Activated CD4-positive, alpha-beta T cell treated with anti-CD3 and anti-CD28 coated beads for 36 hours (primary cell): Measurements from ENCODE around the gene RASA3. TPM values are rescaled to one million over a fixed set of nuclear protein-coding genes. Genes with fewer than 3 reads are reported as not detected.

Source experiments
- ATAC-seq: fragments of 200-7000 bp; cut with Tn5 transposase; one replicate; pipeline ENCODE4 v1.10.0; 2021; ENCODE audit warnings: mild to moderate bottlenecking, moderate library complexity
- CTCF ChIA-PET: fragments of 350-600 bp; sonication (Branson Sonifier 250); formaldehyde crosslinking; loops from one replicate; lab custom pipeline; 2021; ENCODE audit warnings: antibody characterized with exemption; lab: Charles Lee
- POLR2A ChIA-PET: fragments of 350-600 bp; sonication (Branson Sonifier 250); formaldehyde crosslinking; loops from one replicate; lab custom pipeline; 2021; ENCODE audit warnings: antibody characterized with exemption, inconsistent platforms; lab: Charles Lee
- DNase-seq: peaks from one replicate; pipeline ENCODE4 v3.0.0-alpha.2; 2020
- H3K27ac Mint-ChIP-seq: one replicate; pipeline ENCODE4 v1.8.0; 2021; ENCODE audit warnings: mixed read lengths
- H3K27me3 Mint-ChIP-seq: one replicate; pipeline ENCODE4 v1.8.0; 2021; ENCODE audit warnings: mixed read lengths
- H3K36me3 Mint-ChIP-seq: one replicate; pipeline ENCODE4 v1.8.0; 2021; ENCODE audit warnings: low read depth, mixed read lengths
- H3K4me1 Mint-ChIP-seq: one replicate; pipeline ENCODE4 v1.8.0; 2021; ENCODE audit warnings: mixed read lengths
- H3K4me3 Mint-ChIP-seq: one replicate; pipeline ENCODE4 v1.8.0; 2021; ENCODE audit warnings: mild to moderate bottlenecking, moderate library complexity, mixed read lengths
- H3K9me3 Mint-ChIP-seq: one replicate; pipeline ENCODE4 v1.8.0; 2021; ENCODE audit warnings: low read depth, mixed read lengths
- intact Hi-C, 2 experiments: fragments of 100-400 bp; cut with DNase I in 1 of 2; cut with micrococcal nuclease in 1 of 2; formaldehyde crosslinking; loops; one replicate each; pipeline versions ENCODE4 v1.14.2 to v1.15.1; 2022 to 2024; cut with DNase I, micrococcal nuclease
- total RNA-seq, 2 experiments: library from RNA; stranded (reverse); gene quantifications; one replicate each; pipeline ENCODE4 v1.2.3, GENCODE V29; 2021

The RASA3 gene
- total RNA-seq, 2 experiments from 2014 or later, result 33.0 to 34.7 TPM

GRCh38 chr13:113969973-113970611 lies 162.3 kb downstream of the RASA3 start:
- Mint-ChIP-seq H3K27ac (no peak overlapping the region), H3K36me3 (peaks cover 4% of the 10 kb centered on the region), H3K4me3 (no peak overlapping the region), H3K4me1 (no peaks in the 10 kb centered on the region), H3K9me3 (no peaks in the 10 kb centered on the region), H3K27me3 (no peaks in the 10 kb centered on the region)
- intact Hi-C loops, result no loop called here
- ATAC-seq (no peak), DNase-seq (no peak)
- ChIA-PET POLR2A (no interaction called here), CTCF (no interaction called here)

DNA sequence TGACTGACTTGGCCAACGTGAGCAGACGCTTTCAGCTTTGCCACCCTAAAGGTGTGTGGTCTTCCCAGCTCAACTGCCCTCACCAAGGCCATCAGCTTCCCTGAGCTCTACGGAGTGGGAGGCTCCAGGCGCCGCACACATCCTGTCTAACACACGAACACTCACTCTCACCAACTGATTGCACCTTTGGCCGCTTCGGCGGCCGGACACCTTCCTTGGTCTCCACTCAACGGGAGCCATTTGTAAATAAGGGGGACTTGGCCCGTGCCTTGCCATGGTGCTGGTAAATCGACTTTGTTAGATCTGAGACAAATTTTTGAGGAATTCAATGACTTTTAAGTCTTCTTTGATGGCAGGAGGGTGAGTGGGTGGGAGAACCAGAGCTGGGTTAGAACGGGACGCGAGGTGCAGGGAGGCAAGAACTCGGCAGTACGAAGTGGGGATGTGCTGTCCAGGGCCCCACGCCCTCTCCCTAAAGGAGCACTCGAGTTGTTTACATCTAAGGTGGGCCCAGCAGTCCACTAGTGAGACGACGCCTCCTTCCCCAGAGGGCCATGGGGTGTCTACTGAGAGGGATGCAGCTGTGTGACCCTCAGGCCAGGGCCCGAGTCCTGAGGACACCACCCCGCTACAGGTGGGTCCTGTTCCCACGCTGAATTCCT lies 163.0 kb downstream of the RASA3 start:
- POLR2A ChIA-PET, result no interaction called here
- ATAC-seq, result no peak
- intact Hi-C loops, result no loop called here

GRCh38 chr13:113968463-113969310 lies 163.7 kb downstream of the RASA3 start:
- Mint-ChIP-seq H3K4me3 (no peak overlapping the region), H3K27me3 (no peaks in the 10 kb centered on the region), H3K9me3 (no peaks in the 10 kb centered on the region), H3K36me3 (peaks cover 2% of the 10 kb centered on the region), H3K27ac (no peak overlapping the region), H3K4me1 (no peaks in the 10 kb centered on the region)
- CTCF ChIA-PET, result interaction anchor here (1.0 kb wide), 1 partner anchor 252 kb away, joined by 3 read pairs; no protein-coding TSS in a partner anchor
- ATAC-seq (no peak), DNase-seq (no peak)
- POLR2A ChIA-PET, result no interaction called here
- intact Hi-C loops, result no loop called here

More for the DNA sequence above, 163.0 kb downstream of the RASA3 start:
- no peaks in the 10 kb centered on the region for H3K9me3 Mint-ChIP-seq
- H3K27me3 Mint-ChIP-seq, result no peaks in the 10 kb centered on the region
- no peak overlapping the region for H3K4me3 Mint-ChIP-seq
- CTCF ChIA-PET, result no interaction called here
- no peaks in the 10 kb centered on the region for H3K4me1 Mint-ChIP-seq
- H3K36me3 Mint-ChIP-seq, result peaks cover 4% of the 10 kb centered on the region
- no peak for DNase-seq
- no peak overlapping the region for H3K27ac Mint-ChIP-seq

DNA sequence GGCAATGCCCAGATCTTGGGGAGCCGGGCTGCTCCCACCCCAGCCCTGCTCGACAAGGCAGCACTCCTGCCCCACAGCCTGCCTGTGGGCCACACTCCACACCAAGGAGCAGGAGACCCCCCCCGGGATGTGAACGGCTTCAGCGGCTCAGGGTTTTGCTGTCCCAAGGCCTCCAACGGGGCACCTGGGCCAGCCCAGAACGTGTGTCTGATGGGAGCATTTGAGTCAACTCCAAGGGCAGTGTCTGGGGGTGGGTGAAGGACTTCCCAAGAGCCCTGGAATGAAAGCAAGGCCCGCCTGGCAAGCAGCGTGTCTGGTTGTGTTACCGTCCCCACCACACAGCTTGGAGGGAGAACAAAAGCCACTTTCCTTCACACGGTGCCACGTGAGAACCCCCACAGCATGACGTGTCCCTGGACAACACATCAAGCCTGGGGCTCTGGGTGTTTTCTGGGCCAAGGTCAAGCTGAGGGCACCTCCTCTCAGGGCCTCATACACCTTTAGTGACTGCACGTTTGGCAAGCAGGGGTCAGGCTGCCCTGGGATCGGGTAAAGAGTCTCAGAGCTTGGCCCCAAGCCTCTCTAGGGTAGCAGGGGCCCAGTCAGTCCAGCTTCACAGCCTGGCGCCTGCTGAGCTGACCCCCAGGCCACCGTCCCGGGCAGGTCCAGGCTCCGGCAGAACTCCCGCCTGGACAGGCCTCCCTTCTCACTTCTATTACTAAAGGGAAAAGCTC lies 164.5 kb downstream of the RASA3 start:
- intact Hi-C loops, result no loop called here
- CTCF ChIA-PET, result interaction anchor here (1.0 kb wide), 1 partner anchor 252 kb away, joined by 3 read pairs; no protein-coding TSS in a partner anchor
- Mint-ChIP-seq H3K27ac (no peak overlapping the region), H3K4me3 (no peak overlapping the region), H3K4me1 (no peaks in the 10 kb centered on the region), H3K9me3 (no peaks in the 10 kb centered on the region), H3K36me3 (peaks cover 2% of the 10 kb centered on the region), H3K27me3 (no peaks in the 10 kb centered on the region)
- ATAC-seq (no peak), DNase-seq (no peak)
- POLR2A ChIA-PET, result no interaction called here

GRCh38 chr13:113967206-113967720 lies 165.2 kb downstream of the RASA3 start:
- H3K4me3 Mint-ChIP-seq, result no peak overlapping the region
- H3K4me1 Mint-ChIP-seq, result no peaks in the 10 kb centered on the region
- peaks cover 2% of the 10 kb centered on the region for H3K36me3 Mint-ChIP-seq
- ATAC-seq (no peak), DNase-seq (no peak)
- intact Hi-C loops, result no loop called here
- no peaks in the 10 kb centered on the region for H3K9me3 Mint-ChIP-seq
- no peaks in the 10 kb centered on the region for H3K27me3 Mint-ChIP-seq
- CTCF ChIA-PET, result interaction anchor here (1.3 kb wide), 1 partner anchor 259 kb away, joined by 5 read pairs; no protein-coding TSS in a partner anchor
- POLR2A ChIA-PET, result no interaction called here
- no peak overlapping the region for H3K27ac Mint-ChIP-seq

- CTCF ChIA-PET, result interaction anchor here (1.3 kb wide), 1 partner anchor 260 kb away, joined by 5 read pairs; no protein-coding TSS in a partner anchor
- H3K4me3 Mint-ChIP-seq, result no peak overlapping the region
- no peaks in the 10 kb centered on the region for H3K4me1 Mint-ChIP-seq
- intact Hi-C loops, result no loop called here
- no peak overlapping the region for H3K27ac Mint-ChIP-seq
- H3K36me3 Mint-ChIP-seq, result peaks cover 2% of the 10 kb centered on the region
- POLR2A ChIA-PET, result no interaction called here
- no peaks in the 10 kb centered on the region for H3K9me3 Mint-ChIP-seq
- no peak for DNase-seq
- H3K27me3 Mint-ChIP-seq, result no peaks in the 10 kb centered on the region
- ATAC-seq, result no peak
These were observed 166.2 kb downstream of the RASA3 start for GRCh38 chr13:113965968-113966884.

DNA sequence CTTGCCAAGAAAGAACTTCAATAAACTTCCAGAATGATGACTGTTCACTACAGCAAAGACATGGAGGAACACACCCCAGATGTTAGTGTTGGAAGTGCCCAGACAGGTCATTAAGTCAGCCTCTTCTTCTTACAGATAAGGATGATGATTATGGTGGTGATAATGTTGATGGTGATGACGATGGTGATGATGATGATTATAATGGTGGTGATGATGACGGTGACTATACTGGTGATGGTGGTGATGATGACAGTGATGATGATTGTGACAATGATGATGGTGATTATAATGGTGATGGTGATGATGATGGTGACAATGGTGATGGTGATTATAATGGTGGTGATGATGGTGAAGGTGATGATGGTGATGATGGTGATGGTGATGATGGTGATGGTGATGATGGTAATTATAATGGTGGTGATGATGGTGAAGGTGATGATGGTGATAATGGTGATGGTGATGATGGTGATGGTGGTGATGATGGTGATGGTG lies 167.0 kb downstream of the RASA3 start:
- no peak overlapping the region for H3K4me3 Mint-ChIP-seq
- intact Hi-C loops, result no loop called here
- no peak for DNase-seq
- ChIA-PET POLR2A (no interaction called here), CTCF (no interaction called here)
- peaks cover 4% of the 10 kb centered on the region for H3K36me3 Mint-ChIP-seq
- ATAC-seq, result no peak
- no peaks in the 10 kb centered on the region for H3K4me1 Mint-ChIP-seq
- no peak overlapping the region for H3K27ac Mint-ChIP-seq
- H3K27me3 Mint-ChIP-seq, result no peaks in the 10 kb centered on the region
- peaks cover 1% of the 10 kb centered on the region for H3K9me3 Mint-ChIP-seq

GRCh38 chr13:113964251-113964995 lies 168.0 kb downstream of the RASA3 start:
- ChIA-PET CTCF (no interaction called here), POLR2A (no interaction called here)
- no peaks in the 10 kb centered on the region for H3K4me1 Mint-ChIP-seq
- DNase-seq (no peak), ATAC-seq (no peak)
- no peak overlapping the region for H3K27ac Mint-ChIP-seq
- no peak overlapping the region for H3K4me3 Mint-ChIP-seq
- no peaks in the 10 kb centered on the region for H3K27me3 Mint-ChIP-seq
- H3K9me3 Mint-ChIP-seq, result peaks cover 7% of the 10 kb centered on the region
- intact Hi-C loops, result no loop called here
- peaks cover 11% of the 10 kb centered on the region for H3K36me3 Mint-ChIP-seq

- DNase-seq, result no peak
- Mint-ChIP-seq H3K4me1 (peaks cover 3% of the 10 kb centered on the region), H3K4me3 (no peak overlapping the region), H3K36me3 (peaks cover 15% of the 10 kb centered on the region), H3K27me3 (no peaks in the 10 kb centered on the region), H3K27ac (no peak overlapping the region), H3K9me3 (peaks cover 12% of the 10 kb centered on the region)
- ChIA-PET POLR2A (no interaction called here), CTCF (no interaction called here)
- no peak for ATAC-seq
- intact Hi-C loops, result no loop called here
These were observed 169.0 kb downstream of the RASA3 start for GRCh38 chr13:113963376-113963775.

GRCh38 chr13:113962975-113963374 lies 169.4 kb downstream of the RASA3 start:
- ChIA-PET POLR2A (no interaction called here), CTCF (no interaction called here)
- ATAC-seq (no peak), DNase-seq (no peak)
- H3K4me3 Mint-ChIP-seq, result no peak overlapping the region
- H3K9me3 Mint-ChIP-seq, result peaks cover 12% of the 10 kb centered on the region
- peaks cover 15% of the 10 kb centered on the region for H3K36me3 Mint-ChIP-seq
- intact Hi-C loops, result no loop called here
- no peaks in the 10 kb centered on the region for H3K27me3 Mint-ChIP-seq
- H3K4me1 Mint-ChIP-seq, result peaks cover 3% of the 10 kb centered on the region
- no peak overlapping the region for H3K27ac Mint-ChIP-seq
